GM12801 (cell line): ENCODE results near the gene ACBD4.

ENCODE experiments used
- TF ChIP-seq, protein P1 (sequence below): IDR thresholded peaks from one replicate; pipeline ENCODE4 v1.5.1; 2011; ENCODE audit warnings: control low read depth; ENCODE audit not compliant: insufficient read length; ENCODE audit errors: extremely low read depth

Gene ACBD4

DNA sequence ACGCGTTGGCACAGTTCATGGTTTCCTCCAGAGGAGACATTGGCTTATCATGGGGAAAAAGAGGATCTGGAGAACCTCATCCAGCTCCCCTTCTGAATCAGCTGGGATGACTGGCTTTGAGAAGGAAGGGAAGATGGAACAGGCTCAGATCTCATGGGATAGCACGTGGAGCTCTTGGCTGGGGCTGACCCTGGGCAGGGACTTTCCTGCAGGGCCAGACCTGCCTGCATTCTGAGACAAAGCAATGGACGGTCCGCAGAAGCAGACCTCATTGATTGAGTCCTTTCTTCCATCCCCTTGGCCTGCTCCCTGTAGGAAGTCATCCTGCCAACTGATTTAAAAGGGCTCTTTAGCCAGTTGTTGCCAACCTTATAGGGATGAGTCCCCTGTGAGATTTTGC is 29.4 kb upstream of the ACBD4 start:
- TF ChIP-seq, protein P1, sequence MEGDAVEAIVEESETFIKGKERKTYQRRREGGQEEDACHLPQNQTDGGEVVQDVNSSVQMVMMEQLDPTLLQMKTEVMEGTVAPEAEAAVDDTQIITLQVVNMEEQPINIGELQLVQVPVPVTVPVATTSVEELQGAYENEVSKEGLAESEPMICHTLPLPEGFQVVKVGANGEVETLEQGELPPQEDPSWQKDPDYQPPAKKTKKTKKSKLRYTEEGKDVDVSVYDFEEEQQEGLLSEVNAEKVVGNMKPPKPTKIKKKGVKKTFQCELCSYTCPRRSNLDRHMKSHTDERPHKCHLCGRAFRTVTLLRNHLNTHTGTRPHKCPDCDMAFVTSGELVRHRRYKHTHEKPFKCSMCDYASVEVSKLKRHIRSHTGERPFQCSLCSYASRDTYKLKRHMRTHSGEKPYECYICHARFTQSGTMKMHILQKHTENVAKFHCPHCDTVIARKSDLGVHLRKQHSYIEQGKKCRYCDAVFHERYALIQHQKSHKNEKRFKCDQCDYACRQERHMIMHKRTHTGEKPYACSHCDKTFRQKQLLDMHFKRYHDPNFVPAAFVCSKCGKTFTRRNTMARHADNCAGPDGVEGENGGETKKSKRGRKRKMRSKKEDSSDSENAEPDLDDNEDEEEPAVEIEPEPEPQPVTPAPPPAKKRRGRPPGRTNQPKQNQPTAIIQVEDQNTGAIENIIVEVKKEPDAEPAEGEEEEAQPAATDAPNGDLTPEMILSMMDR, result no peak

- TF ChIP-seq, protein P1, result no peak
Measured at GRCh38 chr17:45106582-45106981, 28.9 kb upstream of the ACBD4 start.

DNA sequence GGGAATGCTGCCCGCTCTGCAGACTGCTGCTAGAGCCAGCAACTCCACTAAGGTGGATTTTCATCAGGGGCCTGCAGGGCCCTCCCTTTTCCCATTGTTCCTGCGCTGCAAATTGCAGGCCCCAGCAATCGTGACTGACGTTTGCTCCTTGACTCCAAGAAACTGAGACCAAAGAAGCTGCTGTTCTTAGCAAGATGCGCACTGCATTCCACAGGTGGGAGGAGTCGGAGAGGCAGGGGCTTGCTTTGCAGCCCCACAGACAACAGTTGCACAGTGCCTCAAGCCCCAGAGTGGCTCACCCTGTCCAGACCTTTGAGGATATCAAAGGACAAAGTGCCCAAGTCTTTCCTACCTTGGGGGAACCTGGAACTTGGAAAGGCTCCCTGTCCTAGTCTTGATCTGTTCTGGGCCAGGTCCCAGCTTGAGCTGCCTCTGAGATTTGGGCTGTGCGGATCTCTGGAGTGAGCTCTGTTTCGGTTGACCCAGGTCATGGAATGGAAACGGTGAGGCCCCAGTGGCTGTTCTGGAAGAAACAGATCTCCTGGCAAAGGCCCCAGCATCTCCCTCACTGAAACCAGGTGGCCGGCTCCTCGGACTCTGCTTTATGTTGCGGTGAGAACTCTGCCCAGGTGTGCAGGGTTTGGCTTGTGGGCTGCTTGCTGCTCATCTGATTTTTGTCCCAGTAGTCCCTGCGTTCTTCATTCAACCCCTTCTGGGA is 28.0 kb upstream of the ACBD4 start:
- TF ChIP-seq, protein P1, result no peak

GRCh38 chr17:45108051-45108450 is 27.4 kb upstream of the ACBD4 start:
- TF ChIP-seq, protein P1, result no peak

GRCh38 chr17:45108595-45109521 is 26.6 kb upstream of the ACBD4 start:
- TF ChIP-seq, protein P1, result no peak

DNA sequence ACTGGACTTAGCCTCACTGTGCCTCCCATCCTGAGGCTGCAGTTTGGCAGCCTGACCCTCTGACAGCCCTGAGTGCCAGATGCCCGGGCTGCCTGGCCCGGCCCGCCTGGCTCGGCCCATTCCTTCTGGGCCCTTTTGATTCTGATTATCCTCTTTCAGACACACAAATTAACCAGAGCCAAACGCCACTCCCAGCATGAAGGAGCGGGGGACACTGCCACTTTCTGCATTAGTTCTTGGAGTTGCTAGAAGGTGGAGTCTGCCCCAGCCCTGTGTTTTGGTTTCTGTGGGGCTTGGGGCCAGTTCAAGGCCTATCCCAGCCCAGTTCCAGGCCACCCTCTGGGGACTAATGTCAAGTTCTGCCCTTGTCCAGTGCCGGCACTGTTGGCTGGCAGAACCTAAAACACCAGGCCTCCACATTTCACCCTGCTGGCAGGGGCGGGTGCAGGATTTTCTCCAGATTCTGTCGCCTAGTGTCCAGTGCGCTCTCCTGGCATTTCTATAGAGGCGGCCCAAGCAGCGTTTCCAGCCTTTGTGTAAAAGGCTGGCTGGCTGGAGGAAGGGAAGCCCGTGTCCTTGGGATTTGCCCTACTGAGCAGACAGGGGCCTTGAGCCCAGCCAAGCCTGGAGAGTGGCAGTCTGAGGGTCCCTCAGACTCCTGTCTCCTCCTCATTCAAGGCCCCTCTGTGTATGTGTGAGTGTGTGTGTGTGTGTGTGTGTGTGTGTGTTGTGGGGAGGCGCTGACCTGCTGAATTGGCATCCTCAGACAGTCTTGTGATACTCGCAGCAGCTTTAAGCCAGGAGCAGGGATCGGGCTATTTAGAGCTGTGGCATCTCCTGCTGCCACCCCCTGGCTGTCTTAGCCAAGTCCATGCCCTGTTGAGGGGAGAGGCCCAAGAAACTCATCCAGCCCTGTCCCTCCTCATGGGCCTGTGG is 24.5 kb upstream of the ACBD4 start:
- TF ChIP-seq, protein P1, result no peak
